GM12878 (cell line): ENCODE measurements around the gene TRPM3. TPM values are rescaled to one million over a fixed set of nuclear protein-coding genes. Genes with fewer than 3 reads are reported as not detected.

Experiments used
- ATAC-seq: fragments of 200-7000 bp; cut with Tn5 transposase; 3 replicates; pipeline ENCODE4 v1.9.1; 2020; ENCODE audit warnings: mild to moderate bottlenecking, moderate library complexity
- BruUV-seq: library from RNA; stranded (reverse); fragments of 400-500 nt; replicated peaks from 2 replicates; lab custom pipeline; 2021; lab: Mats Ljungman, UMichigan
- CTCF ChIA-PET: fragments of 300-600 bp; sonication (Branson Sonifier 250); formaldehyde crosslinking; extraction: SDS; loops from one replicate; lab custom pipeline; 2021; ENCODE audit warnings: inconsistent platforms; lab: Yijun Ruan, JAX
- POLR2A ChIA-PET: fragments of 350-600 bp; formaldehyde crosslinking; extraction: SDS; loops from one replicate; lab custom pipeline; 2021; ENCODE audit warnings: inconsistent platforms; lab: Charles Lee
- RAD21 ChIA-PET: fragments of 300-600 bp; sonication (Branson Sonifier 250); formaldehyde crosslinking; loops from one replicate; lab custom pipeline; 2023; ENCODE audit warnings: antibody characterized with exemption; ENCODE audit not compliant: unreplicated experiment; lab: Charles Lee
- SMC1A ChIA-PET: fragments of 300-600 bp; sonication (Branson Sonifier 250); formaldehyde crosslinking; loops from one replicate; lab custom pipeline; 2023; ENCODE audit not compliant: unreplicated experiment, uncharacterized antibody; lab: Charles Lee
- DNase-seq: peaks from one replicate; pipeline ENCODE4 v3.0.0-alpha.2; 2011; ENCODE audit warnings: low read depth, low spot score
- FAIRE-seq: peaks from 3 replicates; lab custom pipeline; 2011; peaks lifted over from hg19 to GRCh38; lab: Jason Lieb, UNC
- H2AFZ ChIP-seq: 2 replicates; pipeline ENCODE4 v1.6.0; 2011; ENCODE audit warnings: low read depth, low read length, control low read depth; ENCODE audit not compliant: control insufficient read depth
- H3K27ac ChIP-seq: 2 replicates; pipeline ENCODE4 v1.5.1; 2011; ENCODE audit warnings: control low read depth; ENCODE audit not compliant: control insufficient read depth, insufficient read depth
- H3K27me3 ChIP-seq, 2 experiments: replicated peaks in 1 of 2; 2 replicates each; pipeline versions ENCODE4 v1.6.0 to v1.6.1; 2011; ENCODE audit warnings: low read length in 1 of 2; ENCODE audit not compliant: control insufficient read depth in 2 of 2, insufficient read depth in 2 of 2
- H3K36me3 ChIP-seq, 2 experiments: 2 replicates each; pipeline ENCODE4 v1.5.1; 2011; ENCODE audit warnings: low read length in 1 of 2; ENCODE audit not compliant: control insufficient read depth in 2 of 2, insufficient read depth in 2 of 2
- H3K4me1 ChIP-seq: 2 replicates; pipeline ENCODE4 v1.6.1; 2011; ENCODE audit warnings: mild to moderate bottlenecking, low read length, moderate library complexity, mixed read lengths; ENCODE audit not compliant: control insufficient read depth, insufficient read depth
- H3K4me2 ChIP-seq: 2 replicates; pipeline ENCODE4 v1.6.0; 2011; ENCODE audit warnings: control low read depth; ENCODE audit not compliant: control insufficient read depth, insufficient read depth
- H3K4me3 ChIP-seq: fragments of 200-600 bp; sonication (generic); 2 replicates; pipeline ENCODE4 v1.5.1; 2016
- H3K79me2 ChIP-seq: 2 replicates; pipeline ENCODE4 v1.6.0; 2011; ENCODE audit warnings: low read length; ENCODE audit not compliant: control insufficient read depth, insufficient read depth
- H3K9ac ChIP-seq: 2 replicates; pipeline ENCODE4 v1.8.0; 2011; ENCODE audit warnings: low read length, control low read depth, mixed read lengths; ENCODE audit not compliant: control insufficient read depth, insufficient read depth
- H3K9me3 ChIP-seq: replicated peaks from 3 replicates; pipeline ENCODE4 v1.5.1; 2011; ENCODE audit warnings: mild to moderate bottlenecking, low read length; ENCODE audit not compliant: control insufficient read depth, insufficient read depth
- H4K20me1 ChIP-seq: 2 replicates; pipeline ENCODE4 v1.6.0; 2011; ENCODE audit not compliant: control insufficient read depth, insufficient read depth
- CBX3 ChIP-seq: fragments of 200-600 bp; sonication (generic); IDR thresholded peaks from 2 replicates; pipeline ENCODE4 v1.6.1; 2016; ENCODE audit warnings: low read depth, borderline replicate concordance
- CHD2 ChIP-seq: IDR thresholded peaks from 2 replicates; pipeline ENCODE4 v1.6.1; 2011; ENCODE audit warnings: low read depth, low read length, improper control_type of control experiment, borderline replicate concordance
- ETV6 ChIP-seq, 2 experiments: fragments of 450-650 bp in 1 of 2; IDR thresholded peaks in 1 of 2; conservative IDR thresholded peaks in 1 of 2; 2 replicates each; pipeline ENCODE4 v1.6.1; 2014; ENCODE audit warnings: antibody characterized with exemption in 1 of 2, borderline replicate concordance in 1 of 2, low read depth in 1 of 2, mild to moderate bottlenecking in 1 of 2, moderate library complexity in 1 of 2
- EZH2 ChIP-seq: IDR thresholded peaks from 2 replicates; pipeline ENCODE4 v1.6.1; 2012; ENCODE audit warnings: low read depth, mild to moderate bottlenecking, control low read depth, inconsistent platforms, low read length, borderline replicate concordance; ENCODE audit not compliant: control insufficient read depth
- FOXK2 ChIP-seq: fragments of 450-650 bp; IDR thresholded peaks from 2 replicates; pipeline ENCODE4 v1.6.1; 2017; ENCODE audit warnings: mild to moderate bottlenecking, moderate library complexity
- IRF4 ChIP-seq: IDR thresholded peaks from 2 replicates; pipeline ENCODE4 v1.6.1; 2011; ENCODE audit warnings: low read depth, low read length
- SUPT20H ChIP-seq: IDR thresholded peaks from 2 replicates; pipeline ENCODE4 v1.6.1; 2011; ENCODE audit warnings: low read depth, mild to moderate bottlenecking, low read length, moderate library complexity, borderline replicate concordance; ENCODE audit not compliant: control insufficient read depth
- WGBS: methylation state at CpG from one replicate; pipeline ENCODE4 v1.1.6; 2016; ENCODE audit warnings: low lambda C conversion rate; ENCODE audit not compliant: insufficient replicate concordance, insufficient coverage; ENCODE audit errors: missing lambda C conversion rate; 5-methylcytosine and 5-hydroxymethylcytosine counted together
- in situ Hi-C: fragments of 300-500 bp; cut with MboI; formaldehyde crosslinking; loops from 9 replicates; pipeline ENCODE4 v1.14.3; 2018; ENCODE audit warnings: mixed read lengths
- intact Hi-C: fragments of 100-400 bp; cut with micrococcal nuclease; formaldehyde crosslinking; loops from one replicate; pipeline ENCODE4 v1.14.2; 2022; ENCODE audit not compliant: unreplicated experiment
- polyA plus RNA-seq, 11 experiments: library from polyadenylated mRNA; depleted of rRNA in 4 of 11; unstranded in 6 of 11; stranded (reverse) in 5 of 11; fragments of >200 nt; fragmentation: Nextera tagmentation in 4 of 11; fragmentation: Illumina TruSeq in 1 of 11; extraction: Ambion mirVana in 4 of 11; extraction: Trizol in 1 of 11; gene quantifications; 1 replicate in 1 of 11; 2 replicates in 10 of 11; pipeline versions ENCODE4 v1.2.1 to v1.2.3, GENCODE V29; 2011 to 2016; ENCODE audit warnings: inconsistent platforms in 2 of 11, missing spikeins in 2 of 11, low read depth in 1 of 11
- total RNA-seq, 4 experiments: library from RNA; depleted of rRNA in 3 of 4; stranded (reverse); fragments of >200 nt in 3 of 4; fragmentation: Illumina TruSeq in 1 of 4; extraction: Trizol in 1 of 4; gene quantifications; 2 replicates each; pipeline versions ENCODE4 v1.2.1 to v1.2.3, GENCODE V29; 2013 to 2021
- TF ChIP-seq, protein P1 (sequence below): IDR thresholded peaks from 2 replicates; pipeline ENCODE4 v1.6.1; 2012; ENCODE audit warnings: low read depth, low read length, improper control_type of control experiment
- TF ChIP-seq, protein P2 (sequence below): IDR thresholded peaks from 2 replicates; pipeline ENCODE4 v1.6.1; 2012; ENCODE audit warnings: low read length, inconsistent platforms
- TF ChIP-seq, protein P3 (sequence below): fragments of 450-650 bp; formaldehyde crosslinking; IDR thresholded peaks from 2 replicates; pipeline ENCODE4 v1.4.0; 2022; ENCODE audit warnings: mild to moderate bottlenecking, moderate library complexity

TRPM3 gene
- total and polyA plus RNA-seq, 10 of the 15 experiments (the other 5 are each of a cell fraction or from before 2014, with no cell fraction given), result not detected

DNA sequence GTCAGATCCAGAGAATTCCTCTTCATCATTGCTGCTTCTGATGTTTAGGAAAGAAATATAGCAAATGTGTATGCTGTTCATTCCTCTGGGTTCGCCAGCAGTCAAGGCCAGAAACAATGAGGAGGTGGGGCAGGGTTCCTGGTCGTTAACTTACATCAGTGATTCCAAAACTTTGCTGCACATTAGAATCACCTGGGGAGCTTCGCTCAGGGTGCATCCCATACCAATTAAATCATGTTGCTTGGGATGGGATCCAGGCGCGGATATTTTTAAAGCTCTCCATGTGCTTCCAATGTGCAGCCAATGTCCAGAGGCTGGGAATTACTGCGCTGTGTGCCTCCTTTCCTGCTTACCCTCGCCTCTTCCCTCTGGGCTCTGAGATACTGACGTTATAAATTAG is 479.1 kb downstream of the TRPM3 start:
- Histone ChIP-seq H3K4me1 (no peaks in the 10 kb centered on the region), H2AFZ (no peak overlapping the region), H3K4me2 (no peak overlapping the region), H3K27ac (no peak overlapping the region), H3K9me3 (no peaks in the 10 kb centered on the region), H3K27me3 (no peaks in the 10 kb centered on the region), H3K36me3 (no peaks in the 10 kb centered on the region), H3K4me3 (no peak overlapping the region), H4K20me1 (no peaks in the 10 kb centered on the region), H3K79me2 (no peaks in the 10 kb centered on the region), H3K9ac (no peak overlapping the region)
- DNase-seq (no peak), ATAC-seq (no peak), FAIRE-seq (no peak)
- ChIA-PET SMC1A (interaction anchor here (1.2 to 1.3 kb wide), 3 partner anchors 358 to 607 kb away, joined by 3 read pairs; no protein-coding TSS in a partner anchor), RAD21 (interaction anchor here (0.9 kb wide), 1 partner anchor 42 kb away, joined by 3 read pairs; no protein-coding TSS in a partner anchor), POLR2A (interaction anchor here (0.6 kb wide), 1 partner anchor 324 kb away, joined by 3 read pairs; no protein-coding TSS in a partner anchor), CTCF (interaction anchor here (1.1 to 3.8 kb wide), 2 partner anchors 96 to 607 kb away, joined by 3 to 46 read pairs; no protein-coding TSS in a partner anchor)
- intact Hi-C loops (loop anchor here (10.0 kb wide), 3 partner anchors 182 to 282 kb away; no protein-coding TSS in a partner anchor), in situ Hi-C loops (loop anchor here (5.0 to 10.0 kb wide), 2 partner anchors 360 to 602 kb away; no protein-coding TSS in a partner anchor)
- TF ChIP-seq FOXK2, result no peak
- TF ChIP-seq SUPT20H, result no peak
- TF ChIP-seq ETV6 (conservative IDR thresholded peaks at IDR 0.05 in 1 of 2, IDR thresholded peaks at IDR 0.05 in 1 of 2; ENCODE audit: borderline replicate concordance in 1 of 2, low read depth in 1 of 2), result no peak
- TF ChIP-seq, protein P1, sequence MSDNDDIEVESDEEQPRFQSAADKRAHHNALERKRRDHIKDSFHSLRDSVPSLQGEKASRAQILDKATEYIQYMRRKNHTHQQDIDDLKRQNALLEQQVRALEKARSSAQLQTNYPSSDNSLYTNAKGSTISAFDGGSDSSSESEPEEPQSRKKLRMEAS, result no peak
- no TSS peak for BruUV-seq
- 44% methylated on average over 8 of the region's 8 CpGs for WGBS

DNA sequence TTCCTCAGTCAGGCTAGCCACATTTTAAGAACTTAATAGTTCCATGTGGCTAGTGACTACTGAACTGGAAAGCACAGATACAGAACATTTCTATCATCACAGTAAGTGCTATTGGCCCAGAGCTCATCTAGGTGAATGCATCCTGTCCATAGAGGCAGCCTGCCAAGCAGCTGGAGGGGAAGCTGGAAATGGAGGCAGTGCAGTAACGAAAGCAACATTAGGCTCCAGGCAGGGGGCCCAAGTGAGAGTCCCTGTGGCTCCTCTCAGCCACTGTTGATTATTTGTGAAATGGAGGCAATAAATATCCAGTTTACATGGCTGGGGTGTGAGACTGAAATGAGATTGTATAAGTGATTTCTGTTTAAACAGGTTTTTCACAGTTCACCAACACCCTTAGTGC is 479.8 kb downstream of the TRPM3 start:
- Histone ChIP-seq H4K20me1 (no peaks in the 10 kb centered on the region), H3K36me3 (no peaks in the 10 kb centered on the region), H3K27ac (no peak overlapping the region), H3K4me3 (no peak overlapping the region), H3K9me3 (no peaks in the 10 kb centered on the region), H3K27me3 (no peaks in the 10 kb centered on the region), H3K9ac (no peak overlapping the region), H2AFZ (no peak overlapping the region), H3K4me2 (no peak overlapping the region), H3K79me2 (no peaks in the 10 kb centered on the region), H3K4me1 (no peaks in the 10 kb centered on the region)
- ChIA-PET RAD21 (interaction anchor here (0.9 kb wide), 1 partner anchor 41 kb away, joined by 3 read pairs; no protein-coding TSS in a partner anchor), CTCF (interaction anchor here (1.0 to 3.8 kb wide), 4 partner anchors 14 to 608 kb away, joined by 3 to 57 read pairs (median 24); no protein-coding TSS in a partner anchor), POLR2A (interaction anchor here (0.6 kb wide), 1 partner anchor 324 kb away, joined by 3 read pairs; no protein-coding TSS in a partner anchor), SMC1A (interaction anchor here (1.2 to 1.3 kb wide), 2 partner anchors 359 to 607 kb away, joined by 3 read pairs; no protein-coding TSS in a partner anchor)
- WGBS, result 0% methylated on average over 1 of the region's 1 CpG
- DNase-seq (no peak), FAIRE-seq (no peak), ATAC-seq (no peak)
- no TSS peak for BruUV-seq
- in situ Hi-C loops, result loop anchor here (5.0 to 10.0 kb wide), 2 partner anchors 361 to 603 kb away; no protein-coding TSS in a partner anchor
- intact Hi-C loops, result loop anchor here (10.0 kb wide), 3 partner anchors 183 to 283 kb away; no protein-coding TSS in a partner anchor
- TF ChIP-seq, protein P2, sequence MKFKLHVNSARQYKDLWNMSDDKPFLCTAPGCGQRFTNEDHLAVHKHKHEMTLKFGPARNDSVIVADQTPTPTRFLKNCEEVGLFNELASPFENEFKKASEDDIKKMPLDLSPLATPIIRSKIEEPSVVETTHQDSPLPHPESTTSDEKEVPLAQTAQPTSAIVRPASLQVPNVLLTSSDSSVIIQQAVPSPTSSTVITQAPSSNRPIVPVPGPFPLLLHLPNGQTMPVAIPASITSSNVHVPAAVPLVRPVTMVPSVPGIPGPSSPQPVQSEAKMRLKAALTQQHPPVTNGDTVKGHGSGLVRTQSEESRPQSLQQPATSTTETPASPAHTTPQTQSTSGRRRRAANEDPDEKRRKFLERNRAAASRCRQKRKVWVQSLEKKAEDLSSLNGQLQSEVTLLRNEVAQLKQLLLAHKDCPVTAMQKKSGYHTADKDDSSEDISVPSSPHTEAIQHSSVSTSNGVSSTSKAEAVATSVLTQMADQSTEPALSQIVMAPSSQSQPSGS, result no peak
- TF ChIP-seq, protein P3, sequence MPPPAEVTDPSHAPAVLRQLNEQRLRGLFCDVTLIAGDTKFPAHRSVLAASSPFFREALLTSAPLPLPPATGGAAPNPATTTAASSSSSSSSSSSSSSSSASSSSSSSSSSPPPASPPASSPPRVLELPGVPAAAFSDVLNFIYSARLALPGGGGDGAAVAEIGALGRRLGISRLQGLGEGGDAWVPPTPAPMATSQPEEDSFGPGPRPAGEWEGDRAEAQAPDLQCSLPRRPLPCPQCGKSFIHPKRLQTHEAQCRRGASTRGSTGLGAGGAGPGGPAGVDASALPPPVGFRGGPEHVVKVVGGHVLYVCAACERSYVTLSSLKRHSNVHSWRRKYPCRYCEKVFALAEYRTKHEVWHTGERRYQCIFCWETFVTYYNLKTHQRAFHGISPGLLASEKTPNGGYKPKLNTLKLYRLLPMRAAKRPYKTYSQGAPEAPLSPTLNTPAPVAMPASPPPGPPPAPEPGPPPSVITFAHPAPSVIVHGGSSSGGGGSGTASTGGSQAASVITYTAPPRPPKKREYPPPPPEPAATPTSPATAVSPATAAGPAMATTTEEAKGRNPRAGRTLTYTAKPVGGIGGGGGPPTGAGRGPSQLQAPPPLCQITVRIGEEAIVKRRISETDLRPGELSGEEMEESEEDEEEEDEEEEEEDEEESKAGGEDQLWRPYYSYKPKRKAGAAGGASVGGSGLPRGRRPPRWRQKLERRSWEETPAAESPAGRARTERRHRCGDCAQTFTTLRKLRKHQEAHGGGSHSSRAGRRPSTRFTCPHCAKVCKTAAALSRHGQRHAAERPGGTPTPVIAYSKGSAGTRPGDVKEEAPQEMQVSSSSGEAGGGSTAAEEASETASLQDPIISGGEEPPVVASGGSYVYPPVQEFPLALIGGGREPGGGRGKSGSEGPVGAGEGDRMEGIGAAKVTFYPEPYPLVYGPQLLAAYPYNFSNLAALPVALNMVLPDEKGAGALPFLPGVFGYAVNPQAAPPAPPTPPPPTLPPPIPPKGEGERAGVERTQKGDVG (CRISPR knock-in tag), result no peak
- TF ChIP-seq EZH2, result no peak
- no peak for TF ChIP-seq CBX3
- TF ChIP-seq CHD2, result no peak
- no peak for TF ChIP-seq IRF4
